MM.1S (cell line): ENCODE measurements around the gene MICAL2.

Experiments
- DNase-seq: peaks from one replicate; pipeline ENCODE4 v3.0.0-alpha.2; 2015
- H2AFZ ChIP-seq: fragments of 300-600 bp; sonication (generic); 2 replicates; pipeline ENCODE4 v1.6.0; 2016; ENCODE audit warnings: antibody characterized with exemption, low read length
- H3F3A ChIP-seq: fragments of 300-600 bp; sonication (generic); 2 replicates; pipeline ENCODE4 v1.6.1; 2016; ENCODE audit warnings: mild to moderate bottlenecking, antibody characterized with exemption, low read length, moderate library complexity, mixed read lengths; ENCODE audit not compliant: insufficient read depth
- H3K27ac ChIP-seq: fragments of 300-600 bp; sonication (generic); 2 replicates; pipeline ENCODE4 v1.5.1; 2016; ENCODE audit warnings: mild to moderate bottlenecking, low read length
- H3K27me3 ChIP-seq: fragments of 300-600 bp; sonication (generic); replicated peaks from 2 replicates; pipeline ENCODE4 v1.6.0; 2016; ENCODE audit warnings: low read length; ENCODE audit not compliant: insufficient read depth
- H3K36me3 ChIP-seq: fragments of 300-600 bp; sonication (generic); replicated peaks from 2 replicates; pipeline ENCODE4 v1.6.1; 2016; ENCODE audit warnings: mild to moderate bottlenecking, low read length, mixed read lengths; ENCODE audit not compliant: insufficient read depth
- H3K4me1 ChIP-seq: fragments of 300-600 bp; sonication (generic); 2 replicates; pipeline ENCODE4 v1.6.1; 2016; ENCODE audit warnings: low read length, mixed read lengths
- H3K4me2 ChIP-seq: fragments of 300-600 bp; sonication (generic); 2 replicates; pipeline ENCODE4 v1.6.0; 2016; ENCODE audit warnings: low read depth, low read length
- H3K4me3 ChIP-seq: fragments of 300-600 bp; sonication (generic); 2 replicates; pipeline ENCODE4 v1.5.1; 2016; ENCODE audit warnings: low read length, mixed read lengths
- H3K79me2 ChIP-seq: fragments of 300-600 bp; sonication (generic); 2 replicates; pipeline ENCODE4 v1.6.1; 2016; ENCODE audit warnings: mixed run types, low read length, mixed read lengths
- H3K9ac ChIP-seq: fragments of 300-600 bp; sonication (generic); 2 replicates; pipeline ENCODE4 v1.6.1; 2016; ENCODE audit warnings: low read length, mixed read lengths
- H3K9me2 ChIP-seq: fragments of 300-600 bp; sonication (generic); replicated peaks from 2 replicates; pipeline ENCODE4 v1.6.1; 2016; ENCODE audit warnings: mild to moderate bottlenecking, low read length, mixed read lengths; ENCODE audit not compliant: insufficient read depth
- H3K9me3 ChIP-seq: fragments of 300-600 bp; sonication (generic); replicated peaks from 2 replicates; pipeline ENCODE4 v1.6.1; 2016; ENCODE audit warnings: mild to moderate bottlenecking, low read length, mixed read lengths; ENCODE audit not compliant: insufficient read depth
- H4K20me1 ChIP-seq: fragments of 300-600 bp; sonication (generic); 2 replicates; pipeline ENCODE4 v1.6.1; 2016; ENCODE audit warnings: mild to moderate bottlenecking, low read length, moderate library complexity, mixed read lengths; ENCODE audit not compliant: insufficient read depth
- EZH2 ChIP-seq: fragments of 300-600 bp; sonication (generic); optimal IDR thresholded peaks from 2 replicates; pipeline ENCODE3; 2017; ENCODE audit warnings: low read depth, mild to moderate bottlenecking, antibody characterized with exemption, low read length, mixed read lengths
- EZH2phosphoT487 ChIP-seq: fragments of 300-600 bp; sonication (generic); IDR thresholded peaks from 2 replicates; pipeline ENCODE4 v1.6.1; 2018; ENCODE audit warnings: antibody characterized with exemption, low read length
- TF ChIP-seq, protein P1 (sequence below): fragments of 300-600 bp; sonication (generic); IDR thresholded peaks from 2 replicates; pipeline ENCODE4 v1.5.1; 2016; ENCODE audit warnings: antibody characterized with exemption, low read length, mixed read lengths

The MICAL2 gene

DNA sequence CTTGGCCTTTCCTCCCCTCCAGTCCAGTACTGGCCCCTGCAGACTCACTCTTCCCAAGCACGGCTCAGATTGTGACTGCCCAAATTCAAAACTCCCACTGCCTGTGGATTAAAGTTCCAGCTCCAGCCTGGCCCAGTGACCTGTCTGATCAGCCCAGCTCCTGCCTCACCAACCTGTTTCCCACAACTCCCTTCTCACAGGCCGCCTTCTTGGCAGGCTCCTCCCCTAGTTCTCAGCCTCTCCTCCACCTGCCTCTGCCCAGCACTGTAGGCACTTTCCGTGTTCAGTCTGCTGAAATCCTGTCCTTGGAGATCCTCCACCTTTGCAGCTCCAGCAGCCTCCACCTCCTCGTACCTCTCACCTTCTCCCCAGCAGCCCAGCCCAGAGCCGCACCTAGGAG, 68.6 kb downstream of the MICAL2 start:
- H3K9ac ChIP-seq: no peak overlapping the region
- H3K4me2 ChIP-seq: no peak overlapping the region
- H2AFZ ChIP-seq: no peak overlapping the region
- no peak overlapping the region for H3K27ac ChIP-seq
- no peaks in the 10 kb centered on the region for H3K36me3 ChIP-seq
- no peak for TF ChIP-seq EZH2
- no peak for TF ChIP-seq EZH2phosphoT487
- TF ChIP-seq, protein P1, sequence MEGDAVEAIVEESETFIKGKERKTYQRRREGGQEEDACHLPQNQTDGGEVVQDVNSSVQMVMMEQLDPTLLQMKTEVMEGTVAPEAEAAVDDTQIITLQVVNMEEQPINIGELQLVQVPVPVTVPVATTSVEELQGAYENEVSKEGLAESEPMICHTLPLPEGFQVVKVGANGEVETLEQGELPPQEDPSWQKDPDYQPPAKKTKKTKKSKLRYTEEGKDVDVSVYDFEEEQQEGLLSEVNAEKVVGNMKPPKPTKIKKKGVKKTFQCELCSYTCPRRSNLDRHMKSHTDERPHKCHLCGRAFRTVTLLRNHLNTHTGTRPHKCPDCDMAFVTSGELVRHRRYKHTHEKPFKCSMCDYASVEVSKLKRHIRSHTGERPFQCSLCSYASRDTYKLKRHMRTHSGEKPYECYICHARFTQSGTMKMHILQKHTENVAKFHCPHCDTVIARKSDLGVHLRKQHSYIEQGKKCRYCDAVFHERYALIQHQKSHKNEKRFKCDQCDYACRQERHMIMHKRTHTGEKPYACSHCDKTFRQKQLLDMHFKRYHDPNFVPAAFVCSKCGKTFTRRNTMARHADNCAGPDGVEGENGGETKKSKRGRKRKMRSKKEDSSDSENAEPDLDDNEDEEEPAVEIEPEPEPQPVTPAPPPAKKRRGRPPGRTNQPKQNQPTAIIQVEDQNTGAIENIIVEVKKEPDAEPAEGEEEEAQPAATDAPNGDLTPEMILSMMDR: no peak
- peaks cover 35% of the 10 kb centered on the region for H3K4me1 ChIP-seq
- no peaks in the 10 kb centered on the region for H3K9me2 ChIP-seq
- no peaks in the 10 kb centered on the region for H4K20me1 ChIP-seq
- H3K9me3 ChIP-seq: no peaks in the 10 kb centered on the region
- H3K79me2 ChIP-seq: no peaks in the 10 kb centered on the region
- H3K4me3 ChIP-seq: no peak overlapping the region
- DNase-seq: no peak
- no peaks in the 10 kb centered on the region for H3K27me3 ChIP-seq
- peaks cover 25% of the 10 kb centered on the region for H3F3A ChIP-seq

GRCh38 chr11:12179531-12179930, 69.1 kb downstream of the MICAL2 start:
- Histone ChIP-seq H4K20me1 (no peaks in the 10 kb centered on the region), H3K27me3 (no peaks in the 10 kb centered on the region), H3K9me2 (no peaks in the 10 kb centered on the region), H3K4me2 (no peak overlapping the region), H3F3A (peaks cover 22% of the 10 kb centered on the region; the same call in 1 of the 2 replicates), H3K9me3 (no peaks in the 10 kb centered on the region), H3K36me3 (no peaks in the 10 kb centered on the region), H3K9ac (no peak overlapping the region), H3K4me1 (peaks cover 34% of the 10 kb centered on the region), H3K79me2 (no peaks in the 10 kb centered on the region), H2AFZ (no peak overlapping the region), H3K4me3 (no peak overlapping the region), H3K27ac (no peak overlapping the region)
- TF ChIP-seq EZH2 (no peak), EZH2phosphoT487 (no peak)
- TF ChIP-seq, protein P1: no peak
- DNase-seq: no peak

DNA sequence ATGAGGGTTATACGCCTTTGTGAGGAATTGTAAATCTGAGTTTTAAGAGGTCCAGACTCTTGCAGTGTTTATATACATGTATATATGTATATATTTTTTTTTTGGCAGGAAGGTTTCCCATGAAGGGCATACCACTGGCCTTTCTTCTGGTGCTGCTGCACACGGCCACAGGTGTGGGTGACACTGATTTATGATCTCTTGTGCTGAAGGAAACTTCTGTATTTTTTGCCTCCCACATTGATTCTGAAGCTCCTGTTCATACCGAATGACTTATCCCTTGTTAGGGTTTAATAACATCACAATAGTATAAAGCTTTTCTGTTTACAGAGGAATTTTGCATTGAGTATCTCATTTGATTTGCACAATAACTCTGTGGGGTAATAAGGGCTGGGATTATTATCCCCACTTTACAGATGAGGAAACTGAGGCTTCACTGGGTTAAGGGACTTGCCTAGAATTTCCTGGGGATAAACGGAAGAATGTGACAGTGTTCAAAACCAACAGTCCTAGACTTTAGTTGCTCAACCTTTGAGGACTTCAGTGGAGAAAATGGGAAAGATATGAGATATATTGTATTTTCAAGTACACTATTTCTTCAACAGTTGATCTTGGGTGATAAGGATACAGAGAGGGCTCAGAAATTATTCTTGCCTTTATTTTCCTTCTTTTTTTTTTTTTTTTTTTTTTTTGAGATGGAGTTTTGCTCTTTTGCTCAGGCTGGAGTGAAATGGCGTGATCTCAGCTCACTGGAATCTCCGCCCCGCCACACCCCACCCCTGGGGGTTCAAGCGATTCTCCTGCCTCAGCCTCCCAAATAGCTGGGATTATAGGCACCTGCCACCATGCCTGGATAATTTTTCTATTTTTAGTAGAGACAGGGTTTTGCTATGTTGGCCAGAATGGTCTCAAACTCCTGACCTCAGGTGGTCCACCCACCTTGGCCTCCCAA, 70.1 kb downstream of the MICAL2 start:
- TF ChIP-seq EZH2 (no peak), EZH2phosphoT487 (no peak)
- TF ChIP-seq, protein P1: no peak
- Histone ChIP-seq H3K4me3 (no peak overlapping the region), H3K4me1 (peaks cover 24% of the 10 kb centered on the region), H3K79me2 (no peaks in the 10 kb centered on the region), H3K9ac (no peak overlapping the region), H3K27ac (no peak overlapping the region), H3K9me2 (no peaks in the 10 kb centered on the region), H3K9me3 (no peaks in the 10 kb centered on the region), H3K36me3 (no peaks in the 10 kb centered on the region), H3F3A (peaks cover 13% of the 10 kb centered on the region; the same call in 1 of the 2 replicates), H3K27me3 (no peaks in the 10 kb centered on the region), H2AFZ (no peak overlapping the region), H3K4me2 (no peak overlapping the region), H4K20me1 (no peaks in the 10 kb centered on the region)
- no peak for DNase-seq
